Neural cell (in vitro differentiated cells): ENCODE results near the gene TMEFF2.

Source experiments
- EZH2 ChIP-seq: fragments of 200-600, 300-800 bp; shearing (Covaris generic), sonication (generic); IDR thresholded peaks from 2 replicates; pipeline ENCODE4 v1.6.1; 2014; ENCODE audit warnings: antibody characterized with exemption, low read length, borderline replicate concordance, mild to moderate bottlenecking; ENCODE audit not compliant: insufficient read depth, poor library complexity, severe bottlenecking
- POLR2AphosphoS5 ChIP-seq: IDR thresholded peaks from 2 replicates; pipeline ENCODE4 v1.6.1; 2012

DNA sequence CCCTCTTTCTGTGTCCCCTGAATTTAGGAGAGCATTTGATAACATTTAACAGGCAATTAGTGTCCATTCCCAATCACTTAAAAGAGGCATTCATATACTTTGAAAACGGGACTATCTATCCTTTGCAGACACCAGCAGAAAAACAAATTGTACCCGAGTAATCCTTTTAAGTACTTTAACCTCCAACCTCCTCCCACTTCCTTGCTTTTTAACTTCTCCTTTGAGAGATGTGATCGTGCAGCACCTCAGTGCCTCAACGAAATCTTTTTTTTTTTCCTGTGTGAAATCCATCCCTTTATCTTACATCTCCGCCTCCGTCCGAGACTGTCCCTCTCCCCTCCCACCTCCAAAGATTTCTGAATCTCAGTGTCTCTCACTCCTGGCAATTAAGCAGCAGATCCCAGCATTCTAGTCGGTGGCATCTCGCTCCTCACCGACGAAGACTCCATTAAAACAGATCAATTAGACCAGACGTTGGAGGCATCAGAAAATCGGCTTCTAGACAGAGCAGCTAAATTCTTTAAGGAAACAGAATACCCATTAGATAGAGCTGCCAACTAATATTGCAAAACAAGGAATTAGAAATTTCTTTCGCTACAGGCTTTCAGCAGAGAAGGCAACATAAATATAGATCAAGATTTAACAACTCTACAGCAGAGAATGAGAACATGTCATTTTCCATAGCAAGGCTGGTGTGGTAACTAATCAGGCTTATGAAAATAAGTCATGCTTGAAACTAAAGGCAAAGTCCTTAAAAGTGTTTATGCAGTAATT lies 1.9 kb upstream of the TMEFF2 start:
- no peak for TF ChIP-seq POLR2AphosphoS5
- TF ChIP-seq EZH2 = no peak
